ENCODE data around the gene SAMM50.

The SAMM50 gene

GRCh38 chr22:43995057-43995685 lies 39.9 kb downstream of the SAMM50 start:
- Histone ChIP-seq H3K36me3 (ENCODE audit: insufficient read depth, low read length) (peaks cover 29% of the 10 kb centered on the region), H3K4me1 (ENCODE audit: insufficient read depth, low read length) (no peaks in the 10 kb centered on the region), H3K9ac (ENCODE audit: low read depth, low read length) (no peak overlapping the region), H3K9me3 (ENCODE audit: control insufficient read depth, insufficient read depth, low read length) (no peaks in the 10 kb centered on the region)

GRCh38 chr22:43995798-43996169 lies 40.5 kb downstream of the SAMM50 start:
- Histone ChIP-seq H3K9me3 (ENCODE audit: control insufficient read depth, insufficient read depth, low read length) (no peaks in the 10 kb centered on the region), H3K4me1 (ENCODE audit: insufficient read depth, low read length) (no peaks in the 10 kb centered on the region), H3K9ac (ENCODE audit: low read depth, low read length) (no peak overlapping the region), H3K36me3 (ENCODE audit: insufficient read depth, low read length) (peaks cover 29% of the 10 kb centered on the region)

- Histone ChIP-seq H3K9me3 (ENCODE audit: control insufficient read depth, insufficient read depth, low read length) (no peaks in the 10 kb centered on the region), H3K9ac (ENCODE audit: low read depth, low read length) (no peak overlapping the region), H3K4me1 (ENCODE audit: insufficient read depth, low read length) (no peaks in the 10 kb centered on the region), H3K36me3 (ENCODE audit: insufficient read depth, low read length) (peaks cover 29% of the 10 kb centered on the region)
These were observed 41.1 kb downstream of the SAMM50 start for GRCh38 chr22:43996170-43996980.

GRCh38 chr22:43996981-43997265 lies 41.7 kb downstream of the SAMM50 start:
- H3K9me3 ChIP-seq (ENCODE audit: control insufficient read depth, insufficient read depth, low read length): no peaks in the 10 kb centered on the region
- no peaks in the 10 kb centered on the region for H3K4me1 ChIP-seq (ENCODE audit: insufficient read depth, low read length)
- H3K9ac ChIP-seq (ENCODE audit: low read depth, low read length): no peak overlapping the region
- H3K36me3 ChIP-seq (ENCODE audit: insufficient read depth, low read length): peaks cover 26% of the 10 kb centered on the region

GRCh38 chr22:43998679-43999264 lies 43.5 kb downstream of the SAMM50 start:
- H3K36me3 ChIP-seq (ENCODE audit: insufficient read depth, low read length): peaks cover 22% of the 10 kb centered on the region
- no peaks in the 10 kb centered on the region for H3K4me1 ChIP-seq (ENCODE audit: insufficient read depth, low read length)
- H3K9ac ChIP-seq (ENCODE audit: low read depth, low read length): no peak overlapping the region
- no peaks in the 10 kb centered on the region for H3K9me3 ChIP-seq (ENCODE audit: control insufficient read depth, insufficient read depth, low read length)

- Histone ChIP-seq H3K4me1 (ENCODE audit: insufficient read depth, low read length) (no peaks in the 10 kb centered on the region), H3K36me3 (ENCODE audit: insufficient read depth, low read length) (peaks cover 20% of the 10 kb centered on the region), H3K9ac (ENCODE audit: low read depth, low read length) (no peak overlapping the region), H3K9me3 (ENCODE audit: control insufficient read depth, insufficient read depth, low read length) (no peaks in the 10 kb centered on the region)
These were observed 44.1 kb downstream of the SAMM50 start for GRCh38 chr22:43999378-43999777.

- Histone ChIP-seq H3K36me3 (ENCODE audit: insufficient read depth, low read length) (peaks cover 17% of the 10 kb centered on the region), H3K9ac (ENCODE audit: low read depth, low read length) (no peak overlapping the region), H3K4me1 (ENCODE audit: insufficient read depth, low read length) (no peaks in the 10 kb centered on the region), H3K9me3 (ENCODE audit: control insufficient read depth, insufficient read depth, low read length) (no peaks in the 10 kb centered on the region)
These were observed 44.9 kb downstream of the SAMM50 start for GRCh38 chr22:44000123-44000522.

- H3K36me3 ChIP-seq (ENCODE audit: insufficient read depth, low read length): peaks cover 13% of the 10 kb centered on the region
- no peak overlapping the region for H3K9ac ChIP-seq (ENCODE audit: low read depth, low read length)
- no peaks in the 10 kb centered on the region for H3K4me1 ChIP-seq (ENCODE audit: insufficient read depth, low read length)
- no peaks in the 10 kb centered on the region for H3K9me3 ChIP-seq (ENCODE audit: control insufficient read depth, insufficient read depth, low read length)
These were observed 46.3 kb downstream of the SAMM50 start for GRCh38 chr22:44001521-44001920.

- Histone ChIP-seq H3K4me1 (ENCODE audit: insufficient read depth, low read length) (no peaks in the 10 kb centered on the region), H3K9ac (ENCODE audit: low read depth, low read length) (no peak overlapping the region), H3K36me3 (ENCODE audit: insufficient read depth, low read length) (peaks cover 6% of the 10 kb centered on the region), H3K9me3 (ENCODE audit: control insufficient read depth, insufficient read depth, low read length) (no peaks in the 10 kb centered on the region)
These were observed 47.1 kb downstream of the SAMM50 start for GRCh38 chr22:44002324-44002723.

- Histone ChIP-seq H3K9ac (ENCODE audit: low read depth, low read length) (no peak overlapping the region), H3K9me3 (ENCODE audit: control insufficient read depth, insufficient read depth, low read length) (no peaks in the 10 kb centered on the region), H3K4me1 (ENCODE audit: insufficient read depth, low read length) (no peaks in the 10 kb centered on the region), H3K36me3 (ENCODE audit: insufficient read depth, low read length) (peaks cover 5% of the 10 kb centered on the region)
These were observed 47.8 kb downstream of the SAMM50 start for GRCh38 chr22:44002997-44003396.

GRCh38 chr22:44003405-44004103 lies 48.3 kb downstream of the SAMM50 start:
- Histone ChIP-seq H3K9ac (ENCODE audit: low read depth, low read length) (no peak overlapping the region), H3K9me3 (ENCODE audit: control insufficient read depth, insufficient read depth, low read length) (no peaks in the 10 kb centered on the region), H3K36me3 (ENCODE audit: insufficient read depth, low read length) (0 out of 2 replicates have a peak, but pooled peaks cover 2% of the 10 kb centered on the region), H3K4me1 (ENCODE audit: insufficient read depth, low read length) (no peaks in the 10 kb centered on the region)

- Histone ChIP-seq H3K36me3 (ENCODE audit: insufficient read depth, low read length) (no peaks in the 10 kb centered on the region), H3K4me1 (ENCODE audit: insufficient read depth, low read length) (no peaks in the 10 kb centered on the region), H3K9ac (ENCODE audit: low read depth, low read length) (no peak overlapping the region), H3K9me3 (ENCODE audit: control insufficient read depth, insufficient read depth, low read length) (no peaks in the 10 kb centered on the region)
These were observed 48.8 kb downstream of the SAMM50 start for GRCh38 chr22:44004104-44004460.

- Histone ChIP-seq H3K9me3 (ENCODE audit: control insufficient read depth, insufficient read depth, low read length) (no peaks in the 10 kb centered on the region), H3K36me3 (ENCODE audit: insufficient read depth, low read length) (no peaks in the 10 kb centered on the region), H3K4me1 (ENCODE audit: insufficient read depth, low read length) (no peaks in the 10 kb centered on the region), H3K9ac (ENCODE audit: low read depth, low read length) (no peak overlapping the region)
These were observed 50.3 kb downstream of the SAMM50 start for GRCh38 chr22:44005524-44005923.

GRCh38 chr22:44012162-44012561 lies 56.9 kb downstream of the SAMM50 start:
- no peaks in the 10 kb centered on the region for H3K4me1 ChIP-seq (ENCODE audit: insufficient read depth, low read length)
- no peak overlapping the region for H3K9ac ChIP-seq (ENCODE audit: low read depth, low read length)
- no peaks in the 10 kb centered on the region for H3K9me3 ChIP-seq (ENCODE audit: control insufficient read depth, insufficient read depth, low read length)
- H3K36me3 ChIP-seq (ENCODE audit: insufficient read depth, low read length): no peaks in the 10 kb centered on the region

- Histone ChIP-seq H3K4me1 (ENCODE audit: insufficient read depth, low read length) (no peaks in the 10 kb centered on the region), H3K9me3 (ENCODE audit: control insufficient read depth, insufficient read depth, low read length) (no peaks in the 10 kb centered on the region), H3K36me3 (ENCODE audit: insufficient read depth, low read length) (no peaks in the 10 kb centered on the region), H3K9ac (ENCODE audit: low read depth, low read length) (no peak overlapping the region)
These were observed 57.3 kb downstream of the SAMM50 start for GRCh38 chr22:44012591-44012990.
